HTERT RPE-1 (cell line): ENCODE data around the gene FGF12.
"Not testable (repeated sequence)": the region's sequence is repeated elsewhere in the genome, so short reads cannot be mapped to it uniquely, and the experiment has no call there.

Experiments used
- in situ Hi-C: fragments of 300-500 bp; cut with MboI; formaldehyde crosslinking; loops from 4 replicates; pipeline ENCODE4 v1.14.3; 2020; ENCODE audit warnings: low sequenced_read_pairs

The FGF12 gene

GRCh38 chr3:192607798-192608197 lies 119.5 kb downstream of the FGF12 start:
- in situ Hi-C loops = no loop called here

- in situ Hi-C loops = no loop called here
Observed at GRCh38 chr3:192597913-192598312, 129.4 kb downstream of the FGF12 start.

GRCh38 chr3:192597506-192597905 lies 129.8 kb downstream of the FGF12 start:
- in situ Hi-C loops = no loop called here

GRCh38 chr3:192578729-192579128 lies 148.6 kb downstream of the FGF12 start:
- in situ Hi-C loops = no loop called here

GRCh38 chr3:192577811-192578210 lies 149.5 kb downstream of the FGF12 start:
- in situ Hi-C loops = no loop called here

- in situ Hi-C loops = no loop called here
Observed at GRCh38 chr3:192577271-192577670, 150.1 kb downstream of the FGF12 start.

GRCh38 chr3:192576704-192577103 lies 150.6 kb downstream of the FGF12 start:
- in situ Hi-C loops = not testable (repeated sequence)

GRCh38 chr3:192575879-192576506 lies 151.3 kb downstream of the FGF12 start:
- in situ Hi-C loops = no loop called here

- in situ Hi-C loops = no loop called here
Observed at GRCh38 chr3:192573240-192573639, 154.1 kb downstream of the FGF12 start.

- in situ Hi-C loops = no loop called here
Observed at GRCh38 chr3:192570821-192571791, 156.2 kb downstream of the FGF12 start.

GRCh38 chr3:192570315-192570714 lies 157.0 kb downstream of the FGF12 start:
- in situ Hi-C loops = no loop called here

- in situ Hi-C loops = no loop called here
Observed at GRCh38 chr3:192566706-192567290, 160.5 kb downstream of the FGF12 start.

- in situ Hi-C loops = no loop called here
Observed at GRCh38 chr3:192564611-192565010, 162.7 kb downstream of the FGF12 start.

GRCh38 chr3:192563417-192563816 lies 163.9 kb downstream of the FGF12 start:
- in situ Hi-C loops = no loop called here

GRCh38 chr3:192553707-192554106 lies 173.6 kb downstream of the FGF12 start:
- in situ Hi-C loops = no loop called here

GRCh38 chr3:192550356-192550755 lies 177.0 kb downstream of the FGF12 start:
- in situ Hi-C loops = no loop called here

GRCh38 chr3:192545333-192545732 lies 182.0 kb downstream of the FGF12 start:
- in situ Hi-C loops = no loop called here

GRCh38 chr3:192543163-192543562 lies 184.2 kb downstream of the FGF12 start:
- in situ Hi-C loops = no loop called here

- in situ Hi-C loops = no loop called here
Observed at GRCh38 chr3:192516820-192517219, 210.5 kb downstream of the FGF12 start.

- in situ Hi-C loops = no loop called here
Observed at GRCh38 chr3:192515664-192516045, 211.7 kb downstream of the FGF12 start.

- in situ Hi-C loops = no loop called here
Observed at GRCh38 chr3:192514754-192515663, 212.3 kb downstream of the FGF12 start.
